Sigmoid colon (tissue), 7 donors: ENCODE data around the gene NODAL. TPM values are rescaled to one million over a fixed set of nuclear protein-coding genes. Genes with fewer than 3 reads are reported as not detected.

Source experiments
- DNase-seq: peaks from one replicate; pipeline ENCODE4 v3.0.0-alpha.2; 2019
- H3K27ac ChIP-seq, 4 donors: fragments of 200-600 bp; sonication (generic); one replicate each; pipeline ENCODE4 v1.5.1; 2016 to 2019; ENCODE audit warnings: mild to moderate bottlenecking in 1 of 4
- H3K27me3 ChIP-seq, 3 donors: fragments of 200-600 bp; sonication (generic); one replicate each; pipeline ENCODE4 v1.5.1; 2019; ENCODE audit warnings: mild to moderate bottlenecking in 1 of 3
- H3K36me3 ChIP-seq, 4 donors: fragments of 200-600 bp; sonication (generic); one replicate each; pipeline ENCODE4 v1.5.1; 2016 to 2019
- H3K4me1 ChIP-seq, 4 donors: fragments of 200-600 bp; sonication (generic); one replicate each; pipeline ENCODE4 v1.5.1; 2017 to 2019
- H3K4me3 ChIP-seq, 4 donors: fragments of 200-600 bp; sonication (generic); one replicate each; pipeline ENCODE4 v1.5.1; 2017 to 2019; ENCODE audit warnings: mild to moderate bottlenecking in 2 of 4, moderate library complexity in 1 of 4
- H3K9me3 ChIP-seq, 4 donors: fragments of 200-600 bp in 3 of 4; sonication (generic) in 3 of 4; one replicate each; pipeline versions ENCODE4 v1.5.1 to v1.6.1; 2013 to 2019
- CTCF ChIP-seq, 4 experiments: fragments of 450-650 bp in 3 of 4; fragments of 200-600 bp in 1 of 4; IDR thresholded peaks; one replicate each; pipeline ENCODE4 v1.5.1; 2016 to 2019; ENCODE audit warnings: antibody characterized with exemption in 4 of 4, mild to moderate bottlenecking in 3 of 4, moderate library complexity in 2 of 4
- EP300 ChIP-seq, 4 donors: sonication (generic); formaldehyde crosslinking; IDR thresholded peaks; one replicate each; pipeline ENCODE4 v1.6.1; 2017; ENCODE audit warnings: antibody characterized with exemption in 4 of 4
- POLR2A ChIP-seq, 2 donors: fragments of 450-650 bp; IDR thresholded peaks; one replicate each; pipeline ENCODE4 v1.6.1; 2016; ENCODE audit warnings: antibody characterized with exemption in 2 of 2, mild to moderate bottlenecking in 2 of 2, moderate library complexity in 2 of 2
- POLR2AphosphoS5 ChIP-seq, 4 donors: sonication (generic); formaldehyde crosslinking; IDR thresholded peaks; one replicate each; pipeline ENCODE4 v1.6.1; 2017; ENCODE audit warnings: antibody characterized with exemption in 4 of 4
- WGBS, 2 donors: extraction: QIAGEN DNeasy Blood & Tissue Kit; methylation state at CpG; one replicate each; pipeline ENCODE4 v1.1.7; 2013; 5-methylcytosine and 5-hydroxymethylcytosine counted together
- intact Hi-C: fragments of 100-400 bp; cut with DNase I; formaldehyde crosslinking; loops from one replicate; pipeline ENCODE4 v1.15.1; 2023
- polyA plus RNA-seq, 3 donors: library from polyadenylated mRNA; stranded (reverse); fragments of 200-250 nt; gene quantifications; one replicate each; pipeline ENCODE4 v1.2.3, GENCODE V29; 2013
- total RNA-seq, 4 donors: library from RNA; depleted of rRNA; stranded (reverse); fragments of >200 nt; gene quantifications; one replicate each; pipeline ENCODE4 v1.1.0, GENCODE V29; 2016
- donor health status: healthy with polysubstance abuse.
- donor health status: Bipolar disorder and iron deficiency.
- donor health status: healthy.

NODAL gene
- total and polyA plus RNA-seq, 7 donors, result not detected

- TF ChIP-seq EP300 (IDR thresholded peaks at IDR 0.05) (no peak), CTCF (IDR thresholded peaks at IDR 0.05) (no peak), POLR2A (IDR thresholded peaks at IDR 0.05) (no peak), POLR2AphosphoS5 (IDR thresholded peaks at IDR 0.05) (peak in 1 of 4 donors; percentile 19)
- H3K9me3 ChIP-seq, result no peaks in the 10 kb centered on the region
- peak overlapping the region; percentile 79 to 85 (median 80) for H3K27ac ChIP-seq
- WGBS, 2 donors, result 39 to 59% methylated on average over 4 of the region's 4 CpGs
- peak; percentile 61 for DNase-seq
- intact Hi-C loops, result no loop called here
- H3K36me3 ChIP-seq, result peaks cover 0 to 31% (median 15%) of the 10 kb centered on the region in 4 donors
- H3K4me1 ChIP-seq, result peaks cover 0 to 50% (median 46%) of the 10 kb centered on the region in 4 donors
- no peak overlapping the region for H3K4me3 ChIP-seq
- no peaks in the 10 kb centered on the region for H3K27me3 ChIP-seq
These were observed 9.4 kb downstream of the NODAL start for GRCh38 chr10:70432101-70432500.

GRCh38 chr10:70430493-70431445 is 10.7 kb downstream of the NODAL start:
- peak; percentile 92 for DNase-seq
- WGBS, 2 donors, result 39 to 53% methylated on average over 6 of the region's 6 CpGs
- peak; percentile 62 to 91 (median 84) for TF ChIP-seq EP300 (IDR thresholded peaks at IDR 0.05)
- no peak for TF ChIP-seq POLR2A (IDR thresholded peaks at IDR 0.05)
- TF ChIP-seq CTCF (IDR thresholded peaks at IDR 0.05), result peak in 1 of 4 experiments; percentile 22
- peak; percentile 78 to 86 (median 82) for TF ChIP-seq POLR2AphosphoS5 (IDR thresholded peaks at IDR 0.05)
- no peaks in the 10 kb centered on the region for H3K27me3 ChIP-seq
- no peak overlapping the region for H3K4me3 ChIP-seq
- H3K36me3 ChIP-seq, result peaks cover 2 to 44% (median 17%) of the 10 kb centered on the region in 4 donors
- intact Hi-C loops, result no loop called here
- H3K9me3 ChIP-seq, result no peaks in the 10 kb centered on the region
- peak overlapping the region; percentile 79 to 85 (median 80) for H3K27ac ChIP-seq
- peaks cover 0 to 63% (median 54%) of the 10 kb centered on the region in 4 donors for H3K4me1 ChIP-seq

- TF ChIP-seq POLR2A (IDR thresholded peaks at IDR 0.05), result no peak
- no peak for TF ChIP-seq POLR2AphosphoS5 (IDR thresholded peaks at IDR 0.05)
- TF ChIP-seq EP300 (IDR thresholded peaks at IDR 0.05), result no peak
- no peak for TF ChIP-seq CTCF (IDR thresholded peaks at IDR 0.05)
- peaks cover 28 to 83% (median 42%) of the 10 kb centered on the region in 4 donors for H3K36me3 ChIP-seq
These were observed 14.7 kb downstream of the NODAL start for GRCh38 chr10:70426823-70427222.

GRCh38 chr10:70425096-70425495 is 16.4 kb downstream of the NODAL start:
- WGBS, 2 donors, result 15 to 71% methylated on average over 3 of the region's 3 CpGs
- intact Hi-C loops, result no loop called here
- H3K9me3 ChIP-seq, result no peaks in the 10 kb centered on the region
- H3K27ac ChIP-seq, result peak overlapping the region in 1 of 4 donors; percentile 5
- peaks cover 0 to 46% (median 35%) of the 10 kb centered on the region in 4 donors for H3K4me1 ChIP-seq
- TF ChIP-seq POLR2A (IDR thresholded peaks at IDR 0.05), result no peak
- TF ChIP-seq CTCF (IDR thresholded peaks at IDR 0.05), result no peak
- no peak for TF ChIP-seq POLR2AphosphoS5 (IDR thresholded peaks at IDR 0.05)
- no peak for TF ChIP-seq EP300 (IDR thresholded peaks at IDR 0.05)
- H3K4me3 ChIP-seq, result no peak overlapping the region
- no peaks in the 10 kb centered on the region for H3K27me3 ChIP-seq
- DNase-seq, result no peak
- H3K36me3 ChIP-seq, result peaks cover 33 to 100% (median 58%) of the 10 kb centered on the region in 4 donors

More at GRCh38 chr10:70426823-70427222, 14.7 kb downstream of the NODAL start:
- WGBS, 2 donors, result 79 to 83% methylated on average over 3 of the region's 3 CpGs
- Histone ChIP-seq H3K9me3 (no peaks in the 10 kb centered on the region), H3K27ac (peak overlapping the region in 2 of 4 donors; percentile 44 to 54), H3K4me1 (peaks cover 0 to 63% (median 52%) of the 10 kb centered on the region in 4 donors), H3K27me3 (no peaks in the 10 kb centered on the region), H3K4me3 (no peak overlapping the region)
- intact Hi-C loops, result no loop called here
- DNase-seq, result no peak
